ENCODE measurements around the gene OPN3.

Gene OPN3

GRCh38 chr1:241645199-241645598 is 5.0 kb upstream of the OPN3 start:
- no peak for DNase-seq

- DNase-seq = no peak
Measured at GRCh38 chr1:241644259-241644658, 4.1 kb upstream of the OPN3 start.

- DNase-seq = no peak
Measured at GRCh38 chr1:241642593-241642944, 2.4 kb upstream of the OPN3 start.

- DNase-seq = no peak
Measured at GRCh38 chr1:241641773-241642592, 1.8 kb upstream of the OPN3 start.

- no peak for DNase-seq
Measured at GRCh38 chr1:241640867-241641622, 876 bp upstream of the OPN3 start.

- DNase-seq = no peak
Measured at GRCh38 chr1:241639623-241640148, 483 bp downstream of the OPN3 start.

GRCh38 chr1:241638909-241639622 is 1.1 kb downstream of the OPN3 start:
- no peak for DNase-seq

- DNase-seq = no peak
Measured at GRCh38 chr1:241638099-241638682, 2.0 kb downstream of the OPN3 start.

GRCh38 chr1:241637604-241638003 is 2.6 kb downstream of the OPN3 start:
- no peak for DNase-seq

- DNase-seq = no peak
Measured at GRCh38 chr1:241637046-241637590, 3.1 kb downstream of the OPN3 start.

GRCh38 chr1:241636291-241636690 is 3.9 kb downstream of the OPN3 start:
- no peak for DNase-seq

GRCh38 chr1:241635556-241636152 is 4.5 kb downstream of the OPN3 start:
- DNase-seq = no peak

- no peak for DNase-seq
Measured at GRCh38 chr1:241632987-241633386, 7.2 kb downstream of the OPN3 start.

GRCh38 chr1:241631674-241632073 is 8.5 kb downstream of the OPN3 start:
- DNase-seq = no peak

- DNase-seq = no peak
Measured at GRCh38 chr1:241630899-241631298, 9.3 kb downstream of the OPN3 start.

GRCh38 chr1:241630476-241630875 is 9.7 kb downstream of the OPN3 start:
- no peak for DNase-seq

GRCh38 chr1:241630005-241630404 is 10.2 kb downstream of the OPN3 start:
- no peak for DNase-seq

GRCh38 chr1:241627453-241628259 is 12.5 kb downstream of the OPN3 start:
- DNase-seq = no peak

GRCh38 chr1:241624935-241625334 is 15.2 kb downstream of the OPN3 start:
- no peak for DNase-seq

- no peak for DNase-seq
Measured at GRCh38 chr1:241622669-241623068, 17.5 kb downstream of the OPN3 start.

GRCh38 chr1:241617426-241617825 is 22.7 kb downstream of the OPN3 start:
- DNase-seq = no peak
